NB4 (cell line): ENCODE data around the gene UQCR11.
A peak's percentile ranks its signal among the peaks of the same experiment; 100 is the strongest.

Experiments used
- DNase-seq: peaks from one replicate; pipeline ENCODE4 v3.0.0; 2010; ENCODE audit warnings: low read depth
- H3K4me3 ChIP-seq: one replicate; pipeline ENCODE4 v1.5.1; 2011; ENCODE audit warnings: mild to moderate bottlenecking, low read depth, low read length, moderate library complexity
- CTCF ChIP-seq: IDR thresholded peaks from one replicate; pipeline ENCODE4 v1.5.1; 2012; ENCODE audit warnings: low read depth, low read length
- MAX ChIP-seq: IDR thresholded peaks from 2 replicates; pipeline ENCODE4 v1.6.1; 2011; ENCODE audit warnings: low read depth, low read length
- MYC ChIP-seq: IDR thresholded peaks from 2 replicates; pipeline ENCODE4 v1.6.1; 2011; ENCODE audit warnings: low read depth, low read length
- POLR2A ChIP-seq: IDR thresholded peaks from 2 replicates; pipeline ENCODE4 v1.6.1; 2011; ENCODE audit warnings: mild to moderate bottlenecking; ENCODE audit not compliant: insufficient read length; ENCODE audit errors: extremely low read depth

UQCR11 gene

GRCh38 chr19:1605236-1606137 is at the start of gene UQCR11:
Gene UQCR11, minus strand, starts transcription at chr19:1605462. Its CDS starts 53 bp downstream, at chr19:1605409.
- TF ChIP-seq MYC (peak; percentile 49), MAX (peak; percentile 97), POLR2A (peak; percentile 20), CTCF (peak; percentile 16)
- peak within 1 kb of the TSS; percentile 85 for H3K4me3 ChIP-seq

GRCh38 chr19:1654178-1654792 is 49.0 kb upstream of the UQCR11 start:
- TF ChIP-seq POLR2A (no peak), MAX (no peak), MYC (no peak), CTCF (no peak)
- no peak for DNase-seq
- H3K4me3 ChIP-seq = no peak overlapping the region

More at GRCh38 chr19:1605236-1606137, at the start of gene UQCR11:
- DNase-seq = peak; percentile 93

- peak overlapping the region; percentile 47 for H3K4me3 ChIP-seq
- no peak for TF ChIP-seq CTCF
- no peak for TF ChIP-seq MAX
- no peak for TF ChIP-seq POLR2A
- 0 out of 2 replicates have a peak, but pooled peaks have one; percentile 1 for TF ChIP-seq MYC
- DNase-seq = no peak
Measured at GRCh38 chr19:1653300-1653628, 48.0 kb upstream of the UQCR11 start.

- TF ChIP-seq CTCF = no peak
- no peak for TF ChIP-seq POLR2A
- TF ChIP-seq MAX = no peak
- peak; percentile 28 for TF ChIP-seq MYC
- peak; percentile 94 for DNase-seq
- H3K4me3 ChIP-seq = peak within 1 kb of the TSS; percentile 64
Measured at GRCh38 chr19:1652471-1653299, 47.4 kb upstream of the UQCR11 start, which contains the start of gene TCF3. Gene TCF3, minus strand, starts transcription at chr19:1652615. Its CDS starts 2,367 bp downstream, at chr19:1650248.

- H3K4me3 ChIP-seq = peak overlapping the region; percentile 64
- peak; percentile 51 for DNase-seq
- TF ChIP-seq MAX = no peak
- TF ChIP-seq CTCF = no peak
- TF ChIP-seq POLR2A = no peak
- TF ChIP-seq MYC = no peak
Measured at GRCh38 chr19:1651568-1652291, 46.5 kb upstream of the UQCR11 start.
